IMR-90 (cell line): ENCODE results near the gene ZNF548. TPM values are rescaled to one million over a fixed set of nuclear protein-coding genes. Genes with fewer than 3 reads are reported as not detected.

Experiments
- ATAC-seq: fragments of 200-7000 bp; cut with Tn5 transposase; 2 replicates; pipeline ENCODE4 v1.9.1; 2020; ENCODE audit warnings: low read depth, mild to moderate bottlenecking, moderate library complexity
- BruUV-seq: library from RNA; stranded (reverse); fragments of 400-500 nt; replicated peaks from 2 replicates; lab custom pipeline; 2021; lab: Mats Ljungman, UMichigan
- CTCF ChIA-PET: fragments of 300-600 bp; formaldehyde crosslinking; extraction: SDS; loops from one replicate; lab custom pipeline; 2021; ENCODE audit warnings: antibody characterized with exemption; lab: Yijun Ruan, JAX
- POLR2A ChIA-PET: fragments of 300-600 bp; sonication (Branson Sonifier 250); formaldehyde crosslinking; loops from one replicate; lab custom pipeline; 2022; ENCODE audit warnings: antibody characterized with exemption; ENCODE audit not compliant: unreplicated experiment; lab: Charles Lee
- DNase-seq: peaks from one replicate; pipeline ENCODE4 v3.0.0; 2013
- H2AFZ ChIP-seq: replicated peaks from 2 replicates; pipeline ENCODE3; 2013; ENCODE audit warnings: low read length, mild to moderate bottlenecking; ENCODE audit not compliant: poor library complexity
- H2AK5ac ChIP-seq: 2 replicates; pipeline ENCODE4 v1.6.1; 2013; ENCODE audit warnings: low read depth, low read length, inconsistent platforms
- H2AK9ac ChIP-seq: replicated peaks from 2 replicates; pipeline ENCODE3; 2013; ENCODE audit warnings: mild to moderate bottlenecking, low read depth, low read length, moderate library complexity; ENCODE audit not compliant: poor library complexity
- H2BK120ac ChIP-seq: 2 replicates; pipeline ENCODE4 v1.6.1; 2013; ENCODE audit warnings: low read depth, low read length, inconsistent platforms
- H2BK15ac ChIP-seq: 3 replicates; pipeline ENCODE4 v1.6.1; 2013; ENCODE audit warnings: low read depth, low read length, inconsistent platforms
- H2BK20ac ChIP-seq: 2 replicates; pipeline ENCODE4 v1.6.1; 2013; ENCODE audit warnings: low read depth, mild to moderate bottlenecking, inconsistent platforms, low read length, moderate library complexity
- H2BK5ac ChIP-seq: 2 replicates; pipeline ENCODE4 v1.6.1; 2013; ENCODE audit warnings: mild to moderate bottlenecking, low read depth, low read length, inconsistent platforms; ENCODE audit not compliant: poor library complexity, severe bottlenecking
- H3K14ac ChIP-seq: replicated peaks from 2 replicates; pipeline ENCODE4 v1.6.1; 2013; ENCODE audit warnings: low read depth, low read length, inconsistent platforms
- H3K18ac ChIP-seq: 2 replicates; pipeline ENCODE4 v1.6.1; 2013; ENCODE audit warnings: low read depth, low read length, control low read depth
- H3K23ac ChIP-seq: 2 replicates; pipeline ENCODE4 v1.6.1; 2013; ENCODE audit warnings: low read depth, low read length, inconsistent platforms
- H3K27ac ChIP-seq: 2 replicates; pipeline ENCODE4 v1.5.1; 2013; ENCODE audit warnings: mild to moderate bottlenecking, control low read depth, low read length; ENCODE audit not compliant: insufficient read depth
- H3K27me3 ChIP-seq: 2 replicates; pipeline ENCODE4 v1.6.1; 2013; ENCODE audit warnings: low read length; ENCODE audit not compliant: control insufficient read depth, insufficient read depth
- H3K36me3 ChIP-seq: 2 replicates; pipeline ENCODE4 v1.6.1; 2013; ENCODE audit warnings: low read length, mixed read lengths; ENCODE audit not compliant: control insufficient read depth, insufficient read depth
- H3K4ac ChIP-seq: 2 replicates; pipeline ENCODE4 v1.6.1; 2013; ENCODE audit warnings: low read depth, low read length, inconsistent platforms
- H3K4me1 ChIP-seq: 2 replicates; pipeline ENCODE4 v1.6.1; 2013; ENCODE audit warnings: low read length, mixed read lengths; ENCODE audit not compliant: control insufficient read depth, insufficient read depth
- H3K4me2 ChIP-seq: 2 replicates; pipeline ENCODE4 v1.6.1; 2013; ENCODE audit warnings: low read depth, mild to moderate bottlenecking, control low read depth, low read length, moderate library complexity
- H3K4me3 ChIP-seq: 2 replicates; pipeline ENCODE4 v1.5.1; 2013; ENCODE audit warnings: low read depth, mild to moderate bottlenecking, control low read depth, low read length, moderate library complexity; ENCODE audit not compliant: insufficient read depth
- H3K56ac ChIP-seq: 2 replicates; pipeline ENCODE4 v1.6.1; 2013; ENCODE audit warnings: low read length, inconsistent platforms; ENCODE audit not compliant: insufficient read depth; ENCODE audit errors: extremely low read depth
- H3K79me1 ChIP-seq, 2 experiments: 2 replicates each; pipeline ENCODE4 v1.6.1; 2013; ENCODE audit warnings: low read length in 2 of 2, inconsistent platforms in 1 of 2, low read depth in 1 of 2
- H3K9ac ChIP-seq: 2 replicates; pipeline ENCODE4 v1.6.1; 2013; ENCODE audit warnings: low read depth, low read length, control low read depth
- H3K9me1 ChIP-seq: 2 replicates; pipeline ENCODE4 v1.6.1; 2013; ENCODE audit warnings: low read length, inconsistent platforms; ENCODE audit not compliant: insufficient read depth
- H3K9me3 ChIP-seq: 2 replicates; pipeline ENCODE4 v1.6.1; 2013; ENCODE audit warnings: low read length; ENCODE audit not compliant: control insufficient read depth, insufficient read depth
- H4K20me1 ChIP-seq: 2 replicates; pipeline ENCODE4 v1.6.1; 2013; ENCODE audit warnings: low read length, inconsistent platforms; ENCODE audit not compliant: insufficient read depth
- H4K5ac ChIP-seq: 2 replicates; pipeline ENCODE4 v1.6.1; 2013; ENCODE audit warnings: mild to moderate bottlenecking, low read depth, low read length, control low read depth
- H4K8ac ChIP-seq, 2 experiments: 2 replicates each; pipeline ENCODE4 v1.6.1; 2013; ENCODE audit warnings: low read depth in 2 of 2, low read length in 2 of 2, control low read depth in 1 of 2, inconsistent platforms in 1 of 2
- H4K91ac ChIP-seq: 2 replicates; pipeline ENCODE4 v1.6.1; 2013; ENCODE audit warnings: low read depth, low read length, inconsistent platforms; ENCODE audit not compliant: insufficient read depth
- ELK1 ChIP-seq: fragments of 150-350 bp; IDR thresholded peaks from 2 replicates; pipeline ENCODE4 v1.6.1; 2016; ENCODE audit warnings: low read depth, mild to moderate bottlenecking, low read length, moderate library complexity, borderline replicate concordance
- FOS ChIP-seq: fragments of 150-350 bp; IDR thresholded peaks from 2 replicates; pipeline ENCODE4 v1.6.1; 2016; ENCODE audit warnings: low read depth, low read length
- WGBS, 2 experiments: methylation state at CpG; one replicate each; pipeline versions ENCODE4 v1.1.5 to v1.1.7; 2013; ENCODE audit warnings: missing lambda C conversion rate in 2 of 2; ENCODE audit not compliant: insufficient read length in 1 of 2; ENCODE audit errors: extremely low coverage in 2 of 2; 5-methylcytosine and 5-hydroxymethylcytosine counted together
- dilution Hi-C: fragments of 300-500 bp; cut with HindIII; formaldehyde crosslinking; loops from one replicate; pipeline ENCODE4 v1.14.3; 2018; ENCODE audit warnings: low sequenced_read_pairs; ENCODE audit not compliant: unreplicated experiment
- in situ Hi-C: fragments of 300-500 bp; cut with MboI; formaldehyde crosslinking; loops from 3 replicates; pipeline ENCODE4 v1.14.3; 2019; ENCODE audit warnings: low sequenced_read_pairs, inconsistent platforms, mixed read lengths
- intact Hi-C: fragments of 100-400 bp; cut with micrococcal nuclease; formaldehyde crosslinking; loops from 2 replicates; pipeline ENCODE4 v1.10.0; 2022
- polyA plus RNA-seq, 3 experiments: library from polyadenylated mRNA; depleted of rRNA; stranded (reverse); fragments of >200 nt; gene quantifications; 2 replicates each; pipeline ENCODE4 v1.2.3, GENCODE V29; 2012; ENCODE audit warnings: low replicate concordance in 1 of 3
- total RNA-seq: library from RNA; depleted of rRNA; stranded (reverse); fragments of >200 nt; gene quantifications from 2 replicates; pipeline ENCODE4 v1.2.3, GENCODE V29; 2012

The ZNF548 gene
- total and polyA plus RNA-seq, 2 of the 4 experiments (the other 2 are of a cell fraction): 7.5 to 24.2 TPM

GRCh38 chr19:57398868-57399267 is 9.2 kb downstream of the ZNF548 start:
- no peak overlapping the region for H3K18ac ChIP-seq
- peaks cover 42% of the 10 kb centered on the region for H3K36me3 ChIP-seq
- no peak overlapping the region for H4K91ac ChIP-seq
- H3K27me3 ChIP-seq: no peaks in the 10 kb centered on the region
- BruUV-seq: no TSS peak
- H4K5ac ChIP-seq: no peak overlapping the region
- TF ChIP-seq ELK1 (no peak), FOS (no peak)
- intact Hi-C loops: no loop called here
- dilution Hi-C loops: no loop called here
- no peak overlapping the region for H3K9ac ChIP-seq
- ChIA-PET POLR2A (no interaction called here), CTCF (no interaction called here)
- no peak overlapping the region for H3K4me3 ChIP-seq
- no peaks in the 10 kb centered on the region for H3K4me1 ChIP-seq
- H3K27ac ChIP-seq: no peak overlapping the region
- H3K9me3 ChIP-seq: peaks cover 22% of the 10 kb centered on the region
- ATAC-seq (no peak), DNase-seq (no peak)
- WGBS, 2 experiments: no CpG with 5 or more reads among the region's 5 CpGs
- no peak overlapping the region for H2BK15ac ChIP-seq
- no peak overlapping the region for H2AK5ac ChIP-seq
- no peak overlapping the region for H4K8ac ChIP-seq
- 0 out of 2 replicates have a peak, but pooled peaks cover under 1% of the 10 kb centered on the region for H3K9me1 ChIP-seq
- no peak overlapping the region for H2AK9ac ChIP-seq
- no peak overlapping the region for H2BK20ac ChIP-seq
- no peaks in the 10 kb centered on the region; the same call in 1 of the 2 replicates for H4K20me1 ChIP-seq
- peaks cover 15 to 41% of the 10 kb centered on the region in 2 experiments for H3K79me1 ChIP-seq
- no peak overlapping the region for H3K56ac ChIP-seq
- H2BK5ac ChIP-seq: no peak overlapping the region
- H3K4ac ChIP-seq: no peak overlapping the region
- in situ Hi-C loops: loop anchor here (25.0 kb wide), 1 partner anchor 987 kb away; the partner anchor contains the start of gene ZNF583
- no peak overlapping the region for H2BK120ac ChIP-seq
- H3K4me2 ChIP-seq: no peak overlapping the region
- no peak overlapping the region for H3K14ac ChIP-seq
- H3K23ac ChIP-seq: no peak overlapping the region
- no peak overlapping the region for H2AFZ ChIP-seq
